Endothelial cell of umbilical vein (primary cell): ENCODE results near the gene SLIT1. TPM values are rescaled to one million over a fixed set of nuclear protein-coding genes. Genes with fewer than 3 reads are reported as not detected.

Source experiments
- BruUV-seq: library from RNA; stranded (reverse); fragments of 400-500 nt; replicated peaks from 2 replicates; lab custom pipeline; 2021; lab: Mats Ljungman, UMichigan
- CTCF ChIA-PET: fragments of 300-600, 350-600 bp; sonication (Branson Sonifier 250); formaldehyde crosslinking; loops from one replicate; lab custom pipeline; 2021; ENCODE audit warnings: antibody characterized with exemption, inconsistent platforms; lab: Charles Lee
- POLR2A ChIA-PET: fragments of 300-600, 350-600 bp; sonication (Branson Sonifier 250); formaldehyde crosslinking; loops from one replicate; lab custom pipeline; 2021; ENCODE audit warnings: antibody characterized with exemption, inconsistent platforms; lab: Charles Lee
- DNase-seq: peaks from one replicate; pipeline ENCODE4 v3.0.0-alpha.2; 2011; ENCODE audit warnings: low read depth, low spot score
- FAIRE-seq: peaks from 2 replicates; lab custom pipeline; 2011; peaks lifted over from hg19 to GRCh38; lab: Jason Lieb, UNC
- H2AFZ ChIP-seq: 2 replicates; pipeline ENCODE4 v1.6.0; 2012; ENCODE audit warnings: low read depth, low read length, control low read depth, inconsistent platforms
- H3K27ac ChIP-seq: 2 replicates; pipeline ENCODE4 v1.5.1; 2011; ENCODE audit warnings: low read depth, mild to moderate bottlenecking, control low read depth, low read length, moderate library complexity; ENCODE audit not compliant: insufficient read depth
- H3K27me3 ChIP-seq, 2 experiments: 2 replicates each; pipeline versions ENCODE4 v1.6.0 to v1.6.1; 2011; ENCODE audit warnings: low read length in 2 of 2, mixed read lengths in 1 of 2; ENCODE audit not compliant: control insufficient read depth in 2 of 2, insufficient read depth in 2 of 2
- H3K36me3 ChIP-seq, 2 experiments: 2 replicates in 1 of 2; 3 replicates in 1 of 2; pipeline ENCODE4 v1.5.1; 2011; ENCODE audit warnings: low read length in 2 of 2, mild to moderate bottlenecking in 1 of 2, moderate library complexity in 1 of 2; ENCODE audit not compliant: control insufficient read depth in 2 of 2, insufficient read depth in 2 of 2; ENCODE audit errors: extremely low read depth in 1 of 2
- H3K4me1 ChIP-seq: 3 replicates; pipeline ENCODE4 v1.5.1; 2011; ENCODE audit warnings: mild to moderate bottlenecking, low read length; ENCODE audit not compliant: control insufficient read depth, insufficient read depth; ENCODE audit errors: extremely low read depth
- H3K4me2 ChIP-seq: 2 replicates; pipeline ENCODE4 v1.6.1; 2011; ENCODE audit warnings: low read length, control low read depth, mixed read lengths; ENCODE audit not compliant: insufficient read depth
- H3K4me3 ChIP-seq, 3 experiments: fragments of 200-600 bp in 1 of 3; sonication (generic), shearing (Covaris generic) in 1 of 3; replicated peaks in 1 of 3; 2 replicates each; pipeline ENCODE4 v1.5.1; 2011 to 2016; ENCODE audit warnings: control low read depth in 3 of 3, low read length in 3 of 3, mild to moderate bottlenecking in 2 of 3, inconsistent platforms in 1 of 3, low read depth in 1 of 3, moderate library complexity in 1 of 3; ENCODE audit not compliant: insufficient read depth in 1 of 3
- H3K79me2 ChIP-seq: 2 replicates; pipeline ENCODE4 v1.6.0; 2012; ENCODE audit warnings: low read length, inconsistent platforms; ENCODE audit not compliant: control insufficient read depth, insufficient read depth
- H3K9ac ChIP-seq: replicated peaks from 2 replicates; pipeline ENCODE3; 2011; ENCODE audit warnings: low read length, control low read depth; ENCODE audit not compliant: insufficient read depth; ENCODE audit errors: extremely low read depth
- H3K9me1 ChIP-seq: replicated peaks from 3 replicates; pipeline ENCODE4 v1.6.0; 2011; ENCODE audit warnings: mild to moderate bottlenecking, low read length; ENCODE audit not compliant: control insufficient read depth, insufficient read depth; ENCODE audit errors: extremely low read depth
- H3K9me3 ChIP-seq: replicated peaks from 2 replicates; pipeline ENCODE4 v1.5.1; 2012; ENCODE audit warnings: low read length, inconsistent platforms; ENCODE audit not compliant: control insufficient read depth, insufficient read depth
- H4K20me1 ChIP-seq: replicated peaks from 2 replicates; pipeline ENCODE3; 2011; ENCODE audit warnings: mild to moderate bottlenecking, low read length; ENCODE audit not compliant: control insufficient read depth, insufficient read depth; ENCODE audit errors: extremely low read depth
- EZH2 ChIP-seq: IDR thresholded peaks from 2 replicates; pipeline ENCODE4 v1.6.1; 2012; ENCODE audit warnings: borderline replicate concordance, low read depth, mild to moderate bottlenecking, moderate library complexity, low read length, inconsistent platforms; ENCODE audit not compliant: severe bottlenecking
- FOS ChIP-seq: IDR thresholded peaks from 2 replicates; pipeline ENCODE4 v1.6.1; 2011; ENCODE audit warnings: mild to moderate bottlenecking, low read length, moderate library complexity, borderline replicate concordance; ENCODE audit not compliant: insufficient read depth
- GATA2 ChIP-seq: IDR thresholded peaks from 2 replicates; pipeline ENCODE4 v1.7.0; 2011; ENCODE audit warnings: low read depth, mild to moderate bottlenecking, moderate library complexity, mixed read lengths, low read length; ENCODE audit not compliant: insufficient read length, insufficient read depth
- JUN ChIP-seq: IDR thresholded peaks from 2 replicates; pipeline ENCODE4 v1.6.1; 2011; ENCODE audit warnings: borderline replicate concordance, low read depth; ENCODE audit not compliant: insufficient read length, insufficient read depth
- MYC ChIP-seq: IDR thresholded peaks from one replicate; pipeline ENCODE4 v1.6.1; 2011; ENCODE audit warnings: mild to moderate bottlenecking, low read depth, low read length
- POLR2A ChIP-seq: IDR thresholded peaks from 2 replicates; pipeline ENCODE4 v1.6.1; 2012; ENCODE audit warnings: low read depth, mild to moderate bottlenecking, control low read depth, low read length
- POLR2AphosphoS5 ChIP-seq: IDR thresholded peaks from 2 replicates; pipeline ENCODE4 v1.6.1; 2012; ENCODE audit warnings: low read depth, mild to moderate bottlenecking, control low read depth, low read length, moderate library complexity; ENCODE audit not compliant: insufficient read depth
- dilution Hi-C: fragments of 300-500 bp; cut with MboI; formaldehyde crosslinking; loops from one replicate; pipeline ENCODE4 v1.15.0; 2019; ENCODE audit warnings: low sequenced_read_pairs; ENCODE audit not compliant: extremely low pct_ligation_motif_present
- intact Hi-C: fragments of 100-400 bp; cut with micrococcal nuclease; formaldehyde crosslinking; loops from one replicate; pipeline ENCODE4 v1.10.0; 2022
- polyA plus RNA-seq, 4 experiments: library from polyadenylated mRNA; depleted of rRNA in 3 of 4; stranded (reverse) in 3 of 4; unstranded in 1 of 4; fragments of >200 nt; gene quantifications; 2 replicates each; pipeline versions ENCODE4 v1.2.1 to v1.2.3, GENCODE V29; 2011 to 2012; ENCODE audit warnings: missing spikeins in 1 of 4
- total RNA-seq: library from RNA; stranded (reverse); gene quantifications from 2 replicates; pipeline ENCODE4 v1.2.3, GENCODE V29; 2021
- TF ChIP-seq, protein P1 (sequence below), 2 donors: IDR thresholded peaks; 1 replicate in 1 of 2; 2 replicates in 1 of 2; pipeline ENCODE4 v1.5.1; 2011; ENCODE audit warnings: low read length in 2 of 2, mild to moderate bottlenecking in 2 of 2, moderate library complexity in 2 of 2, control low read depth in 1 of 2, inconsistent platforms in 1 of 2, low read depth in 1 of 2; ENCODE audit not compliant: insufficient read depth in 1 of 2; ENCODE audit errors: extremely low read depth in 1 of 2
- TF ChIP-seq, protein P2 (sequence below): IDR thresholded peaks from 2 replicates; pipeline ENCODE4 v1.6.1; 2011; ENCODE audit not compliant: insufficient read depth, insufficient read length

SLIT1 gene
- total and polyA plus RNA-seq, 2 donors (not counting 3 experiments of a cell fraction or from before 2014, with no cell fraction given): 0.04 to 0.20 TPM

- Histone ChIP-seq H3K4me2 (no peak overlapping the region), H2AFZ (no peak overlapping the region), H3K4me1 (no peaks in the 10 kb centered on the region), H3K9me1 (no peaks in the 10 kb centered on the region), H3K9me3 (no peaks in the 10 kb centered on the region), H4K20me1 (no peaks in the 10 kb centered on the region), H3K27me3 (peaks cover 0 to 2% of the 10 kb centered on the region in 2 experiments), H3K27ac (no peak overlapping the region), H3K9ac (no peak overlapping the region), H3K36me3 (no peaks in the 10 kb centered on the region), H3K79me2 (no peaks in the 10 kb centered on the region), H3K4me3 (no peak overlapping the region)
- dilution Hi-C loops: no loop called here
- intact Hi-C loops: no loop called here
- POLR2A ChIA-PET: no interaction called here
- FAIRE-seq (no peak), DNase-seq (no peak)
- CTCF ChIA-PET: interaction anchor here (0.8 to 1.5 kb wide), 2 partner anchors 21 to 33 kb away, joined by 3 to 6 read pairs; no protein-coding TSS in a partner anchor
- BruUV-seq: no TSS peak
- TF ChIP-seq, protein P1, sequence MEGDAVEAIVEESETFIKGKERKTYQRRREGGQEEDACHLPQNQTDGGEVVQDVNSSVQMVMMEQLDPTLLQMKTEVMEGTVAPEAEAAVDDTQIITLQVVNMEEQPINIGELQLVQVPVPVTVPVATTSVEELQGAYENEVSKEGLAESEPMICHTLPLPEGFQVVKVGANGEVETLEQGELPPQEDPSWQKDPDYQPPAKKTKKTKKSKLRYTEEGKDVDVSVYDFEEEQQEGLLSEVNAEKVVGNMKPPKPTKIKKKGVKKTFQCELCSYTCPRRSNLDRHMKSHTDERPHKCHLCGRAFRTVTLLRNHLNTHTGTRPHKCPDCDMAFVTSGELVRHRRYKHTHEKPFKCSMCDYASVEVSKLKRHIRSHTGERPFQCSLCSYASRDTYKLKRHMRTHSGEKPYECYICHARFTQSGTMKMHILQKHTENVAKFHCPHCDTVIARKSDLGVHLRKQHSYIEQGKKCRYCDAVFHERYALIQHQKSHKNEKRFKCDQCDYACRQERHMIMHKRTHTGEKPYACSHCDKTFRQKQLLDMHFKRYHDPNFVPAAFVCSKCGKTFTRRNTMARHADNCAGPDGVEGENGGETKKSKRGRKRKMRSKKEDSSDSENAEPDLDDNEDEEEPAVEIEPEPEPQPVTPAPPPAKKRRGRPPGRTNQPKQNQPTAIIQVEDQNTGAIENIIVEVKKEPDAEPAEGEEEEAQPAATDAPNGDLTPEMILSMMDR (IDR thresholded peaks at IDR 0.05; ENCODE audit: extremely low read depth in 1 of 2, insufficient read depth in 1 of 2, low read depth in 1 of 2, low read length in 2 of 2): no peak
- TF ChIP-seq, protein P2, sequence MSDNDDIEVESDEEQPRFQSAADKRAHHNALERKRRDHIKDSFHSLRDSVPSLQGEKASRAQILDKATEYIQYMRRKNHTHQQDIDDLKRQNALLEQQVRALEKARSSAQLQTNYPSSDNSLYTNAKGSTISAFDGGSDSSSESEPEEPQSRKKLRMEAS: no peak
- TF ChIP-seq POLR2AphosphoS5 (no peak), MYC (no peak), JUN (no peak), EZH2 (no peak), GATA2 (no peak), POLR2A (no peak), FOS (no peak)
These were observed 181.2 kb downstream of the SLIT1 start for GRCh38 chr10:97004591-97004990.
